ENCODE data around the gene OBSCN.
"Not testable (repeated sequence)": the region's sequence is repeated elsewhere in the genome, so short reads cannot be mapped to it uniquely, and the experiment has no call there.

Gene OBSCN

DNA sequence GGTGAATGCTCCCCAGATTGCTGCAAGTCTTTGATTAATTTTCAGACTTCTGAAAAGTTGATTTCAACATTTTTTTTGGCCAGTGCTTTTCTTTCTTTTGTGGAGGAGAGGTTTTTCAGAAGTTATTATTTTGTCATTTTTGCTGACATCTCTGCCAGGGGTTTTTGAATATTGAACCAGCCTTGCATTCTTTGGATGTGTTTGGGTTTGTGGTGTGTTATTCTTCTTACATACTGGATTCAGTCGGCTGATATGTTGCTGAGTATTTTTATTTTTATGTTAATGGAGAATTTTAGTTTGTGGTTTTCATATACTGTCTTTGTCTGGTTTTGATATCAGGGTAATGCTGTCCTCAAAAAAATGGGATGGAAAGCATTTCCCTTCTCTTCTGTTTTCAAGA, 25.3 kb downstream of the OBSCN start:
- no peak for DNase-seq

DNA sequence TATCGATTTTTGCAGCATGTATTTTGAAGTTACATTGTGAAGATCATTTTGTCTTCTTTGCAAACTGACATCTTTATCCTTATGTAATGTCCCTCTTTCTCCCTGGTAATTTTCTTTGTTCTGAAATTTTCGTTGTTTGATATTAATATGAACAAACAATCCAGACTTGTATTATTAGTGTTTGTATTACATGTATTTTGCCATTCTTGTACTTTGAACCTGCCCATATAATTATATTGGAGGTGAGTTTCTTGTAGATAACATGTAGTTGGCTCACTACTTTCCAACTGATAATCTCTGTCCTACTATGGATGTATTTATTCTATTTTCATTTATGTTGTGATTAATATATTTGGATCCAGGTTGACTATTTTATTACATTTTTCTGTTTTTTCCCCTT, 27.1 kb downstream of the OBSCN start:
- DNase-seq = no peak

DNA sequence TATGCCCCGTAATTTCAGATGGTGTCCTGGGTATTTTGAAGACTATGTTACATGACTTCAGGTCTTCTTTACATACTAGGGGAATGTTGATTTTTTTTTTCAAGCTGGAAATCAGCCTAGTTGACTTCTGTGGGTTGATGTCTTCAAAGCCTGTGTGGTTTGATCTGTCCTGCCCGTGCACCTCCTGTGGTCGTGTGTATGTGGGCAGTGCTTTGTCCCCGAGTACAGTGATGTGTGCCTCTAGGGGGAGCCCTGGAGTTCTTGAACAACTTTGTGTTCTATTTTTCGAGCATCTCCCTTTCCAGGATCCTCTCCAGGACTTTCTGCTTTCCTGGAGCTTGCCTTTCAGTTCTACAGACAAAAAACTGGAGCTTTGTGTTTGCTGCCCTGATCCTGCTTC, 28.9 kb downstream of the OBSCN start:
- DNase-seq = no peak

DNA sequence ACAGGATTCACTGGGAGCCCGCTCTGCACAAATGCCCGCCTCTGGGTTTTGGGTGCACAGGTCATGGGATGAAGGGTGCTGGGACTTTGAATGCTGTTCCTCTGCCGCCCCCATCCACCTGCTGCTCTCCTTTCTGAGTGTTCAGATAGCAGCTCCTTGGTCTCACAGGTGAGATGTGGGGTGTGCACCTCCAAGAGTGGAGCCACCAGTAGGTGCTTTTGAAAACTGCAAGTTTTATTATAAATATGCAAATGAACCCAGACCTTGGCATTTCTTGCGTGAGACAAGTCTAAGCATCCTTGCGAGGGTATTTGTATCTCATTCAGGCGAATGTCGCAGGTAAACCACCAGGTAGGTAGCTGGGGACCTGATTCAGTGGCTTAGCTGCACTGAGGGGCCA, 30.2 kb downstream of the OBSCN start:
- DNase-seq = no peak

DNA sequence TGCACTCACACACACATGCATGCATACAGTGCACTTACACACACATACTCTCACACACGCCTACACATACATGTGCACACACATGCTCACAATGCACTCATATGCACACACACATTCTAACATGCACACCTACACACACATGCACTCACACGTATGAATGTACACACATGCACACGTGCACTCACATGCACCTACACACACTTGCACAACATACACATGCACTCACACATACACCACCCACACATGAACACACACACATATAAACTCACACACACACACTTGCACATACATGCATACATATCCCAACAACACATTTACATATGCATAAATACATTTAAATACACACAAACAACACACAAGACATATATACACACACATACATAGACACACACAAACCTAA, 30.6 kb downstream of the OBSCN start:
- no peak for DNase-seq

DNA sequence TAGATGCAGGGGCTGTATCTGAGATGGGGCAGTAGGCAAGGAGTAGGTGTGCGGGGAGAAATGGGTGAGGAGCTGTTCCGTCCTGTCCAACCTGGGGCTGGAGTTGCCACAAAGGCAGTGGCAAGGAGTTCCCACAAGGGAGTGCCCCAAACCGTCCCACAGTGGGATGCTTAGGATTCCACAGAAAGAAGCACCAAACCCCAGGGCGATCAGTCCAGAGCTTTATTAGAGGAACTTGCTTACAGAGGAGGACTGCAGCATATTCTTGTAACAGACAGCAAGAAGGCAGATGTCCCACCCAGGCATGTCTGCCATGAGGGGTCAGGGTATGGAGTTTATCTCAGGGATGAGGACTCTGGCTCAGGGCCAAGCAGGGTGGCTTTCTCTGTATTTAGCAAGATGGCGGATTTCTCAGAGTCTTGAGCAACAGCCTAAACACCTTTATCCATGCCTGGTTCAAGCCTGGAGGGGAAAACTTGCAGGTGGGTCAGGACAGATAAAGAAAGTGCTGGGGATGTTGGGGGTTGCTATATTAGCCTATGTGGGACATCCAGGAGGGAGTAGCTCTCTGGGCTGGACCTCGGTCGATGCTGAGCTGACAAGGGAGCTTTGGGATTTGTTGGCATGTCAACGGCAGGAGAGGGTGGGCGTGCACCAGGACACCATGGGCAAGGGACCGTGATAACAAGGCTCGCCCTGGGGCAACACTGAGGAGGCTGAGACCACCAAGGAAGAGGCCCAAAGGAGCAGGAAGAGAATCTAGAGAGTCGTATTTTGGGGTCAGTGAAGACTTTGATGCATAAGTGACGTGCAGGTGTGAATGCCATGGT, 32.8 kb downstream of the OBSCN start:
- DNase-seq = no peak

DNA sequence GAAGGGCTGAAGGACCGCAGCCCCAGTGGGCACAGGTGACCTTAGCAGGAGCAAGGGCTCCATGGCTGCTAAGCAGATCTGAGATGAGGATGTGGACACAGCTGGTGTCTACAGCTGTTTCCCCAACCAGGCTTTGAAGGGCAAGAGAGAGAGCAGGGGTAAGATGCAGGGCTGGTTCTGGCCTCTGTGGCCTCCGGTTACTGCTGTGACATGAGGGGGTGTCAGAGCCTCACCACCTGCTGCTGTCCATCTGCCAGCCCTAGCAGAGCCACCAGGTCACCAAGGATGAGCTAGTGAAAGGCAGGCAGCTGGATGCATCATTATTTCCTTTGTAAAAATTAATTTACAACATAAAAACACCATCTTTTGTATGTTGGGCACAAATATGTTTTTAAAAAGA, 33.4 kb downstream of the OBSCN start:
- DNase-seq = no peak

DNA sequence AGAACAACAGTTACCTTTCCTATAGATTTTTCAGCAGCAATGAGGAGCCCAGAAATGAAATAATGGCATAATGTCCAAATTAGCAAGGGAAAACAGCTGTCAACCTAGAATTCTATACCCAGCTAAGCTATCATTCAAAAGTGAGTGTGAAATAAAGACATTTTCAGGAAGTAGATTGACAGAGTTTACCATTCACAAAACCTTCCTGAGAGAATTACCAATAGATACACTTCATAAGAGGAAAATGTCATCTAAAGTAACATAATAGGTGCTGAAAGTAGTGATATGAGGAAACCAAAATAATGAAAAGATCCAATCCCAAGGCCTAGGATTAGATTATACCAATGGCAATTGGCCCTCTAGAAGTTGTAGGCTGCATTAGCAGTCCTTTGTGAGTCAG, 34.6 kb downstream of the OBSCN start:
- no peak for DNase-seq

DNA sequence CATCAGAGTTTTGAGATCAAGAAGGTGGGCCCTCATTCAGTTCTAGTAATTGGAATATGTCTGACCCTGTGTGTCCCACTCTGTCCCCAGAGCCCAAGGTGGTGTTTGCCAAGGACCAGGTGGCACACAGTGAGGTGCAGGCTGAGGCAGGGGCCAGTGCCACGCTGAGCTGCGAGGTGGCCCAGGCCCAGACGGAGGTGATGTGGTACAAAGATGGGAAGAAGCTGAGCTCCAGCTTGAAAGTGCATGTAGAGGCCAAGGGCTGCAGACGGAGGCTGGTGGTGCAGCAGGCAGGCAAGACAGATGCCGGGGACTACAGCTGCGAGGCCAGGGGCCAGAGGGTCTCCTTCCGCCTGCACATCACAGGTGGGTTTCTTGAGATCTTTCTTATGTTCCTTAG, 35.2 kb downstream of the OBSCN start:
- DNase-seq = no peak

DNA sequence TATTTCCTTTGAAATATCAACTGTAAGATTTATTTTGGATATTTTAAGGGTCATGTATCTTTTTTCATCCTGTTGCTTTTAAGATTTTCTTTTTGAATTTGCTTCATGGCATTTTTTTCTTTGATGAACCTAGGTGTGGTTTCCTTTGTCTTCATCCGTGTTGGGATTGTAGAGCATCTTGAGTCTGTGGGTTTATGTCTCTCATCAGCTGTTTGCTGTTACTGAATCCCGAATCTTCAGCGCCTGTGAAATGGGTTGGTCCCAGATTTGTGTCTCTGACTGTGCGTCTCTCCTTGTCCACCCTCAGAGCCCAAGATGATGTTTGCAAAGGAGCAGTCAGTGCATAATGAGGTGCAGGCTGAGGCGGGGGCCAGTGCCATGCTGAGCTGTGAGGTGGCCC, 36.1 kb downstream of the OBSCN start:
- not testable (repeated sequence) for DNase-seq

DNA sequence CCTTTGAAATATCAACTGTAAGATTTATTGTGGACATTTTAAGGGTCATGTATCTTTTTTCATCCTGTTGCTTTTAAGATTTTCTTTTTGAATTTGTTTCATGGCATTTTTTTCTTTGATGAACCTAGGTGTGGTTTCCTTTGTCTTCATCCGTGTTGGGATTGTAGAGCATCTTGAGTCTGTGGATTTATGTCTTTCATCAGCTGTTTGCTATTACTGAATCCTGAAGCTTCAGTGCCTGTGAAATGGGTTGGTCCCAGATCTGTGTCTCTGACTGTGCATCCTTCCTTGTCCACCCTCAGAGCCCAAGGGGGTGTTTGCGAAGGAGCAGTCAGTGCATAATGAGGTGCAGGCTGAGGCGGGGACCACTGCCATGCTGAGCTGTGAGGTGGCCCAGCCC, 37.3 kb downstream of the OBSCN start:
- DNase-seq = no peak

DNA sequence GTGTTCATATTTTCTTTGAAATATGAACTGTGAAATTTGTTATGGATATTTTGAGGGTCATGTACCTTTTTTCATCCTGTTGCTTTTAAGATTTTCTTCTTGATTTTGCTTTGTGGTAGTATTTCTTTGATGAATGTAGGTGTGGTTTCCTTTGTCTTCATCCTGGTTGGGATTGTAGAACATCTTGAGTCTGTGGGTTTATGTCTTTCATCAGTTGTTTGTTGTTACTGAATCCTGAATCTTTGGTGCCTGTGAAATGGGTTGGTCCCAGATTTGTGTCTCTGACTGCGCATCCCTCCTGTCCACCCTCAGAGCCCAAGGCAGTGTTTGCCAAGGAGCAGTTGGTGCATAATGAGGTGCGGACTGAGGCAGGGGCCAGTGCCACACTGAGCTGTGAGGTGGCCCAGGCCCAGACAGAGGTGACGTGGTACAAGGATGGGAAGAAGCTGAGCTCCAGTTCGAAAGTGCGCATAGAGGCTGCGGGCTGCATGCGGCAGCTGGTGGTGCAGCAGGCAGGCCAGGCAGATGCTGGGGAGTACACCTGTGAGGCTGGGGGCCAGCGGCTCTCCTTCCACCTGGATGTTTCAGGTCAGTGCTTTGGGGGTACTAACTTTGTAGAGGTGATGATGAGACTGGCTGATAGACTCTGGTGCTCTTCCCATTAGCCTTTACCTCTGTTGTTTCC, 38.5 kb downstream of the OBSCN start:
- no peak for DNase-seq

DNA sequence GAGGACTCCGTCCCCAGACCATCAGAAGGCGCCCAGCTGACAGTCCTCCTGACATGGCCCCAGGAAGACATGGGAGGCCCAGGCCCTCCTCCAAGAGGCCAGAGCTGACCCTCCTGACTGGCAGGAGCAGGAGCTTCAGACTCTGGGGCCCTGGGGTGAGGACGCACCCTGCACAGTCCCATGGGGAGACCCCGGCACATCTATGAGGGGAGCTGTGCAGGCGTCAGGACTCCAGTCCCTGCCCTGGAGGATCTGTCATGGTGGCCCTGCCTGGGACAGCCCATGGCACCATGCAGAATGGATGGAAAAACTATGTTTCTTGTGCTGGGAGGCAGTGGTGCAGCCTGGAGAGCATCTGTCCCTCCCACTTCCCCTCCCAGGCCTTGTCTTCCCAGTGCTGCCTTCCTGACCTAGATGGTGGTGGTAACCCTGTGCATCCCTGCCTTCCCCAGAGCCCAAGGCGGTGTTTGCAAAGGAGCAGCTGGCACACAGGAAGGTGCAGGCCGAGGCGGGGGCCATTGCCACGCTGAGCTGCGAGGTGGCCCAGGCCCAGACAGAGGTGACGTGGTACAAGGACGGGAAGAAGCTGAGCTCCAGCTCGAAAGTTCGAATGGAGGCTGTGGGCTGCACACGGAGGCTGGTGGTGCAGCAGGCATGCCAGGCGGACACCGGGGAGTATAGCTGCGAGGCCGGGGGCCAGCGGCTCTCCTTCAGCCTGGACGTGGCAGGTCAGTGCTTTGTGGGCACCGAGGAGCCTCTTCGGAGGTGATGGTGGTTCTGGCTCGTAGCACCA, 41.9 kb downstream of the OBSCN start:
- no peak for DNase-seq

DNA sequence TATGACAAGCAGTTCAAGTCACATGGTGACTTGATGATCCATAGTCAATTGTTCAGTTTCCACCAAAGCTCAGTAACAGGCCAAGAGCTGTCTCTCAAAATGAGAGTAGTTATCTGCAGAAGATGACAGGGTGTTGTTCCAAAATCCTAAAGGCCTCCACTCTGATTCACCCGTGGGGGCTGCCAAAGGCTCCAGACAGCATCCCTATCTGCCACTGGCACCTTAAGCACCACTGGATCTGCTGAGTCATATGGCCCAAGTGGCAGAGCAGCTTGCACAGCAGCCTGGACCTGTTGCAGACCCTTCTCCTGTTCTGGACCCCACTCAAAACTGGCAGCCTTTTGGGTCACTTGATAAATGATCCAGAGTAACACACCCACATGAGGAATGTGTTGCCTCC, 44.6 kb downstream of the OBSCN start:
- DNase-seq = not testable (repeated sequence)

DNA sequence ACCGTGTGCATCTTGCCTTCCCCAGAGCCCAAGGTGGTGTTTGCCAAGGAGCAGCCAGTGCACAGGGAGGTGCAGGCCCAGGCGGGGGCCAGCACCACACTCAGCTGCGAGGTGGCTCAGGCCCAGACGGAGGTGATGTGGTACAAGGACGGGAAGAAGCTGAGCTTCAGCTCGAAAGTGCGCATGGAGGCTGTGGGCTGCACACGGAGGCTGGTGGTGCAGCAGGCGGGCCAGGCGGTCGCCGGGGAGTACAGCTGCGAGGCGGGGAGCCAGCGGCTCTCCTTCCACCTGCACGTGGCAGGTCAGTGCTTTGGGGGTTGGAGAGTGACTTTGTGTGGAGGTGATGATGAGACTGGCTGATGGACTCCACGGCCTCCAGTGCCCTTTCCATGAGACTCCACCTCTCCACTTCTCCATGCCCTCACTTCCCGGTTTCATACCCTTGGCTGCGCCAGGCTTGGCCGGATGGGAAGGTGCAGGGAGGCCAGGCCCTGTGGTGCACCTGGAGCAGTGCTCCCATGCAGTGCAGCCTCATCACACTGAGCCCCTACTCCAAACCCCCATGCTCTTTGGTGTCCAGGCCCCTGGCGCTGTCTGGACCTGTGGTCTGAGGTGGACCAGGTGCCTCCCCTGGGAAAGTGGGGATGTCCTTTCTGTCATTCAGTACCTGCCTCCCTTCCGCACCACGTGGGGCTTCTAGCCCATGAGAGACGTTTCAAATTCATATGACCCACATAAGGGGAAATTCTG, 49.0 kb downstream of the OBSCN start:
- no peak for DNase-seq

DNA sequence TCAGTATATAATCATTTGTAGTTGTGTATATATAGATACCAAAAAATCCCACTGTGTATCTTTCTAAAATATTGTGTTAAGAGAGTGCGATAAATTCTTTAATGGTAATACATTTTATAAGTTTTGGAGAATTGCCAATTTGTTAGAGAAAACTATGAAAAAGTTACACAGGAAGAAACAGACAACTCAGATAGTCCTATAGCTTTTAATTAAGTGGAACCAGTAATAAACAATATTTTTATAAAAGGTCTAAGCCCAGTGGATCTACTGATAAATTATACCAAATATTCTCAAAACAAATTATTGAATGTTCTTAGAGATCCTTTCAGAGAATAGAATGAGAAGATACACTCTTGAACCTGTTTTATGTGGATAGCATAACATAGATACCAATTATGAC, 50.6 kb downstream of the OBSCN start:
- no peak for DNase-seq

DNA sequence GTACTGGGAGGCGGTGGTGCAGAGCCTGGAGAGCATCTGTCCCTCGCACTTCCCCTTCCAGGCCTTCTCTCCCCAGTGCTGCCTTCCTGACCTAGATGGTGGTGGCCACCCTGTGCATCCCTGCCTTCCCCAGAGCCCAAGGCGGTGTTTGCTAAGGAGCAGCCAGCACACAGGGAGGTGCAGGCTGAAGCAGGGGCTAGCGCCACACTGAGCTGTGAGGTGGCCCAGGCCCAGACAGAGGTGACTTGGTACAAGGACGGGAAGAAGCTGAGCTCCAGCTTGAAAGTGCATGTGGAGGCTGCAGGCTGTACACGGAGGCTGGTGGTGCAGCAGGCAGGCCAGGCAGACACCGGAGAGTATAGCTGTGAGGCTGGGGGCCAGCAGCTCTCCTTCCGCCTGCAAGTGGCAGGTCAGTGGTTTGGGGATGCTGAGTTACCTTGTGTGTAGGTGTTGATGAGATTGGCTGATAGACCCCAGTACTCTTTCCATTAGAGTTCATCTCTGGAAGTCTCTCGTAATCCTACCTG, 51.6 kb downstream of the OBSCN start:
- no peak for DNase-seq

DNA sequence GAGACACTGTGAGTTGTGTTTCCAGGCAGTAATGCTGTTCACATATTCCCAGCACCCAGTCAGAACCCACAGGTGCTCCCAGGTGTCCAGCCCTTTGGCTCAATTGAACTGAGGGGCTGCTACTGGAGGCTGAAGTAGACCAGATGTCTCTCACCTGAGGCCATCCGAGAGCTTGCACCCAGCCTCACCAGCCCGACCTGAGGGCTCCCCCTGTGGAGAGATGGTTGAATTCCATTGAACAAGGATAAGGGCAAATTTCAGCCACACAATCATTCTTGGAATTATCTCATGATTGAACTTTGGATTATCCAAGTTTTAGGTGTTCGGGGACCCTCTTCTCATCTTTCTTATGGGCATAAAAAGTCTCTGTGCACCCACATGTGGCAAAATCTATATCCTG, 52.1 kb downstream of the OBSCN start:
- DNase-seq = no peak

DNA sequence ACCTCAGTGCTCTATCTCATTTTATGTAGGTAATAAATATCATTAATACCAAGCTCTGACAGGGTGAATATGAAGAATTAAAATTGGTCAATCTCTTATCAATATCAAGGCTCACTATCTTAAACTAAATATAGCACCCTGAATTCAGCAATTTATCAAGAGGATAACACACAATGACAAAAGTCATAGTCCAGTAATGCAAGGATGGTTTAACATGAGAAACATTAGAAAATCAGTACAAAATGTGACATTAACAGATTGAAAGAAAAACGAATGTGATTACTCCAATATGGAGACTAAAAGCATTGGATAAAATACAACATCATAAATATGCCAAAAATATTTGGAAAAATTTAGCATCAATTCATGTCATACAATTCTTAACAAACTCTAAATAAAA, 53.9 kb downstream of the OBSCN start:
- DNase-seq = no peak

DNA sequence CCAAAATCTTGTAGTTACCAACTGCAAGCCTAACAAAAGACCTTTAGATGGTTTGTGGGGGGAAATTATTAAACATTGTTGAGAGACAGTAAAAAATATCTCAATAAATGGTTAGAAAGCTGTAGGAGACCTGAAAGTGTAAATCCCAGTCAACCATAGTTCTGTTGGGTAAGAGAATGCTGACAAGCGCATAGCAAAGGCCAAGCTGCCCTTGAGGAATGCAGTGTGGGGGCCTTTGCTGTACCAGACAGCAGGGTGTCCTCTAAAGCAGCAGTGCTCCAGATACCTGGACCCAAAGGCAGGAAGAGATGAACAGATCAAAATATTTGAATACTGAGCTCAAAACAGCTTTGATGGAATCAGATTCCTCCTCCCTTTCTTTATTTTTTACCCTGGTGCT, 54.6 kb downstream of the OBSCN start:
- no peak for DNase-seq

DNA sequence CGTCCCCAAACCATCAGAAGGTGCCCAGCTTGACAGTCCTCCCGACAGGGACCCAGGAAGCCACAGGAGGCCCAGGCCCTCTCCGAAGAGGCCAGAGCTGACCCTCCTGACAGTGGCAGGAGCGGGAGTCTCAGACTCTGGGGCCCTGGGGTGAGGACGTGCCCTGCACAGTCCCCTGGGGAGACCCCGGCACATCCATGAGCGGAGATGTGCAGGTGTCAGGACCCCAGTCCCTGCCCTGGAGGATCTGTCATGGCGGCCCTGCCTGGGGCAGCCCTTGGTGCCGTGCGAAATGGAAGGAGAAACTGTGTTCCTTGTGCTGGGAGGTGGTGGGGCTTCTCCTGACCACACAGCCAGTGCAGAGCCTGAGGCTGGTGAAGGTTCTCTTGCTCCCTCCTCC, 55.8 kb downstream of the OBSCN start:
- no peak for DNase-seq

DNA sequence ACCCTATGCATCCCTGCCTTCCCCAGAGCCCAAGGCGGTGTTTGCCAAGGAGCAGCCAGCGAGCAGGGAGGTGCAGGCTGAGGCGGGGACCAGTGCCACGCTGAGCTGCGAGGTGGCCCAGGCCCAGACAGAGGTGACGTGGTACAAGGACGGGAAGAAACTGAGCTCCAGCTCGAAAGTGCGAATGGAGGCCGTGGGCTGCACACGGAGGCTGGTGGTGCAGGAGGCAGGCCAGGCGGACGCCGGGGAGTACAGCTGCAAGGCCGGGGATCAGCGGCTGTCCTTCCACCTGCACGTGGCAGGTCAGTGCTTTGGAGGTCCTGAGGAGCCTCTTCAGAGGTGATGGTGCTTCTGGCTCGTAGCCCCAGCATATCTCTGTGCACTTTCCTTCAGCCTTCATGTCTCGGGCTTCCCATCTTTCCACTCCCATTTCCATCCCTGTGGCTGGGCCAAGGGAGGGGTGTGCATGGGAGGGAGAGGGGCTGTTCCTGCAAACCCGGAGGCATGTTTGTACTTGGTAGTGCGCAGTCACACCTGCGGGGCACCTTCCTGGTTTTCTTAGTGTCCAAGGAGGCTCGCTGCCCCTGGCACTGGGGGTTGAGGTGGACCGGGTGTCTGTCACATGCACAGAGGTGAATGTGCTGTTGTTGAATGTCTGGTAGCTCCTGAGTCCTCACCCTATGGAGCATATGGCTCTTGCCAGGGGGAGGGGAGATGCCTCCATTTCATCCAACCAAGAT, 56.4 kb downstream of the OBSCN start:
- no peak for DNase-seq

Data from CD4-positive, alpha-beta T cell treated with Interleukin-15 for 1 hour (primary cell).